Hematopoietic multipotent progenitor cell (in vitro differentiated cells): ENCODE measurements around the gene CDH15. TPM values are rescaled to one million over a fixed set of nuclear protein-coding genes. Genes with fewer than 3 reads are reported as not detected.

Source experiments
- DNase-seq, 3 donors: peaks; one replicate each; pipeline ENCODE4 v3.0.0-alpha.2; 2011 to 2015; ENCODE audit warnings: low read depth in 2 of 3, low spot score in 2 of 3
- total RNA-seq: library from RNA; depleted of rRNA; stranded (reverse); fragments of >200 nt; gene quantifications from one replicate; pipeline ENCODE4 v1.2.3, GENCODE V29; 2012

CDH15 gene
- total RNA-seq, 1 donor = not detected

- no peak for DNase-seq
Observed at GRCh38 chr16:89168381-89169189, 3.0 kb upstream of the CDH15 start.

GRCh38 chr16:89169778-89170177 lies 1.8 kb upstream of the CDH15 start:
- DNase-seq = no peak

- no peak for DNase-seq
Observed at GRCh38 chr16:89170346-89171215, 967 bp upstream of the CDH15 start.

- no peak for DNase-seq
Observed at GRCh38 chr16:89172171-89172527, 601 bp downstream of the CDH15 start.

GRCh38 chr16:89172528-89173173 lies 1.1 kb downstream of the CDH15 start:
- DNase-seq = no peak

- no peak for DNase-seq
Observed at GRCh38 chr16:89173174-89173921, 1.8 kb downstream of the CDH15 start.

- DNase-seq = no peak
Observed at GRCh38 chr16:89174055-89174827, 2.7 kb downstream of the CDH15 start.

GRCh38 chr16:89174877-89175276 lies 3.3 kb downstream of the CDH15 start:
- no peak for DNase-seq

GRCh38 chr16:89175280-89176146 lies 4.0 kb downstream of the CDH15 start:
- no peak for DNase-seq

- no peak for DNase-seq
Observed at GRCh38 chr16:89176147-89176690, 4.7 kb downstream of the CDH15 start.

- no peak for DNase-seq
Observed at GRCh38 chr16:89176717-89177116, 5.2 kb downstream of the CDH15 start.

GRCh38 chr16:89177501-89177900 lies 6.0 kb downstream of the CDH15 start:
- no peak for DNase-seq

- no peak for DNase-seq
Observed at GRCh38 chr16:89178453-89179147, 7.1 kb downstream of the CDH15 start.

GRCh38 chr16:89179148-89179484 lies 7.6 kb downstream of the CDH15 start:
- DNase-seq = no peak

- no peak for DNase-seq
Observed at GRCh38 chr16:89179656-89180315, 8.2 kb downstream of the CDH15 start.

- DNase-seq = no peak
Observed at GRCh38 chr16:89183463-89183862, 11.9 kb downstream of the CDH15 start.

- DNase-seq = no peak
Observed at GRCh38 chr16:89183975-89184676, 12.6 kb downstream of the CDH15 start.
